Gastroesophageal sphincter (tissue), 3 donors: ENCODE results near the gene ABHD2.

Experiments
- CTCF ChIP-seq, 4 experiments: fragments of 200-600 bp in 2 of 4; fragments of 450-650 bp in 2 of 4; sonication (generic) in 1 of 4; IDR thresholded peaks; one replicate each; pipeline ENCODE4 v1.5.1; 2017 to 2019; ENCODE audit warnings: antibody characterized with exemption in 4 of 4, mild to moderate bottlenecking in 2 of 4, moderate library complexity in 2 of 4
- EP300 ChIP-seq: sonication (generic); formaldehyde crosslinking; IDR thresholded peaks from one replicate; pipeline ENCODE4 v1.6.1; 2017; ENCODE audit warnings: antibody characterized with exemption, mild to moderate bottlenecking
- POLR2AphosphoS5 ChIP-seq: sonication (generic); formaldehyde crosslinking; IDR thresholded peaks from one replicate; pipeline ENCODE4 v1.6.1; 2017; ENCODE audit warnings: antibody characterized with exemption

- TF ChIP-seq CTCF (IDR thresholded peaks at IDR 0.05), result no peak
- no peak for TF ChIP-seq EP300
- TF ChIP-seq POLR2AphosphoS5, result no peak
Measured at GRCh38 chr15:89137926-89138325, 49.7 kb downstream of the ABHD2 start.
